GM21526 (cell line): ENCODE results near the gene MMP17.

ENCODE experiments used
- ATAC-seq: cut with Tn5 transposase; IDR thresholded peaks from one replicate; pipeline ENCODE4 v1.9.1; 2021; ENCODE audit warnings: moderate library complexity; ENCODE audit not compliant: unreplicated experiment, low FRiP score

The MMP17 gene

GRCh38 chr12:131829791-131830334 lies 1.7 kb downstream of the MMP17 start:
- ATAC-seq: no peak

GRCh38 chr12:131830335-131830913 lies 2.2 kb downstream of the MMP17 start:
- ATAC-seq: no peak

GRCh38 chr12:131830914-131831571 lies 2.9 kb downstream of the MMP17 start:
- no peak for ATAC-seq

GRCh38 chr12:131831635-131832041 lies 3.4 kb downstream of the MMP17 start:
- no peak for ATAC-seq

GRCh38 chr12:131832321-131833231 lies 4.4 kb downstream of the MMP17 start:
- ATAC-seq: no peak

GRCh38 chr12:131833288-131833895 lies 5.2 kb downstream of the MMP17 start:
- no peak for ATAC-seq

GRCh38 chr12:131833896-131834641 lies 5.9 kb downstream of the MMP17 start:
- ATAC-seq: no peak

GRCh38 chr12:131834798-131835615 lies 6.8 kb downstream of the MMP17 start:
- no peak for ATAC-seq

GRCh38 chr12:131835616-131836171 lies 7.5 kb downstream of the MMP17 start:
- no peak for ATAC-seq

- no peak for ATAC-seq
These were observed 8.0 kb downstream of the MMP17 start for GRCh38 chr12:131836193-131836592.

GRCh38 chr12:131836714-131837397 lies 8.7 kb downstream of the MMP17 start:
- ATAC-seq: no peak

- ATAC-seq: no peak
These were observed 12.6 kb downstream of the MMP17 start for GRCh38 chr12:131840643-131841416.

GRCh38 chr12:131841547-131841946 lies 13.4 kb downstream of the MMP17 start:
- ATAC-seq: no peak

- ATAC-seq: no peak
These were observed 14.0 kb downstream of the MMP17 start for GRCh38 chr12:131842169-131842568.

GRCh38 chr12:131843527-131843926 lies 15.3 kb downstream of the MMP17 start:
- ATAC-seq: no peak

GRCh38 chr12:131844140-131844539 lies 15.9 kb downstream of the MMP17 start:
- no peak for ATAC-seq

GRCh38 chr12:131844656-131845055 lies 16.5 kb downstream of the MMP17 start:
- no peak for ATAC-seq

- ATAC-seq: no peak
These were observed 16.9 kb downstream of the MMP17 start for GRCh38 chr12:131845121-131845520.
